HUDEP-2 (cell line): Measurements from ENCODE around the gene F8A2.
"Not testable (repeated sequence)": the region's sequence is repeated elsewhere in the genome, so short reads cannot be mapped to it uniquely, and the experiment has no call there.

Experiments used
- DNase-seq, 76 experiments: peaks; one replicate each; lab custom pipeline; 2025; ENCODE audit not compliant: unreplicated experiment in 76 of 76; lab: John Stamatoyannopoulos, UW

F8A2 gene

GRCh38 chrX:155381843-155382528 is at the start of gene F8A2:
TSS of gene F8A2 (plus strand) at chrX:155382095. CDS start at chrX:155382115, 20 bp downstream.
- not testable (repeated sequence) for DNase-seq

- no peak for DNase-seq
Measured at GRCh38 chrX:155333544-155334100, 48.3 kb upstream of the F8A2 start.

- DNase-seq, result peak in 73 of 76 experiments; percentile 39 to 96 (median 77)
Measured at GRCh38 chrX:155334486-155335336, 47.2 kb upstream of the F8A2 start, which contains the start of gene CLIC2. TSS of gene CLIC2 (minus strand) at chrX:155334614. CDS start at chrX:155334427, 187 bp downstream.

- peak in 1 of 76 experiments; percentile 7 for DNase-seq
Measured at GRCh38 chrX:155335337-155335712, 46.6 kb upstream of the F8A2 start.

GRCh38 chrX:155345689-155346088 is 36.2 kb upstream of the F8A2 start:
- DNase-seq, result not testable (repeated sequence)

GRCh38 chrX:155349448-155349847 is 32.4 kb upstream of the F8A2 start:
- DNase-seq, result not testable (repeated sequence)

GRCh38 chrX:155363712-155364111 is 18.2 kb upstream of the F8A2 start:
- DNase-seq, result not testable (repeated sequence)

GRCh38 chrX:155373777-155374458 is 8.0 kb upstream of the F8A2 start:
- DNase-seq, result not testable (repeated sequence)

GRCh38 chrX:155379802-155380201 is 2.1 kb upstream of the F8A2 start:
- DNase-seq, result not testable (repeated sequence)

GRCh38 chrX:155382529-155382967 is 653 bp downstream of the F8A2 start:
- not testable (repeated sequence) for DNase-seq

GRCh38 chrX:155389634-155390033 is 7.7 kb downstream of the F8A2 start:
- DNase-seq, result no peak

GRCh38 chrX:155394747-155395276 is 12.9 kb downstream of the F8A2 start:
- peak in 2 of 76 experiments; percentile 0 to 1 for DNase-seq

GRCh38 chrX:155406429-155406828 is 24.5 kb downstream of the F8A2 start:
- no peak for DNase-seq

GRCh38 chrX:155417769-155418168 is 35.9 kb downstream of the F8A2 start:
- no peak for DNase-seq
